H9 (cell line): ENCODE measurements around the gene PRICKLE3. TPM values are rescaled to one million over a fixed set of nuclear protein-coding genes. Genes with fewer than 3 reads are reported as not detected.

Experiments
- DNase-seq: peaks from one replicate; pipeline ENCODE4 v3.0.0-alpha.2; 2017
- H2AFZ ChIP-seq: one replicate; pipeline ENCODE4 v1.6.1; 2013; ENCODE audit warnings: mild to moderate bottlenecking, low read length, control low read depth, moderate library complexity
- H2AK5ac ChIP-seq: 2 replicates; pipeline ENCODE4 v1.6.1; 2013; ENCODE audit warnings: low read length, control low read depth, mixed read lengths; ENCODE audit not compliant: insufficient read length
- H2BK120ac ChIP-seq: one replicate; pipeline ENCODE4 v1.6.1; 2013; ENCODE audit warnings: low read depth, mild to moderate bottlenecking, low read length, control low read depth, inconsistent platforms; ENCODE audit not compliant: poor library complexity, severe bottlenecking
- H2BK12ac ChIP-seq: 2 replicates; pipeline ENCODE4 v1.6.1; 2013; ENCODE audit warnings: low read length, control low read depth, mixed read lengths, low read depth; ENCODE audit not compliant: insufficient read length
- H2BK15ac ChIP-seq: 2 replicates; pipeline ENCODE4 v1.6.1; 2013; ENCODE audit warnings: low read depth, low read length, control low read depth
- H2BK20ac ChIP-seq: one replicate; pipeline ENCODE4 v1.6.1; 2013; ENCODE audit warnings: low read depth, mild to moderate bottlenecking, low read length, control low read depth, inconsistent platforms; ENCODE audit not compliant: poor library complexity, severe bottlenecking
- H2BK5ac ChIP-seq: 2 replicates; pipeline ENCODE4 v1.6.1; 2013; ENCODE audit warnings: low read length, control low read depth, mixed read lengths; ENCODE audit not compliant: insufficient read length
- H3K14ac ChIP-seq: 2 replicates; pipeline ENCODE4 v1.6.1; 2013; ENCODE audit warnings: low read length, control low read depth; ENCODE audit not compliant: insufficient read depth
- H3K18ac ChIP-seq: 2 replicates; pipeline ENCODE4 v1.6.1; 2013; ENCODE audit warnings: low read depth, mild to moderate bottlenecking, mixed read lengths, low read length, control low read depth; ENCODE audit not compliant: insufficient read length
- H3K23ac ChIP-seq: 2 replicates; pipeline ENCODE4 v1.6.1; 2013; ENCODE audit warnings: low read length, control low read depth, mixed read lengths, low read depth; ENCODE audit not compliant: insufficient read length
- H3K23me2 ChIP-seq: 2 replicates; pipeline ENCODE4 v1.6.1; 2013; ENCODE audit warnings: low read depth, mild to moderate bottlenecking, mixed read lengths, low read length, control low read depth; ENCODE audit not compliant: insufficient read length, poor library complexity, severe bottlenecking
- H3K27ac ChIP-seq: 2 replicates; pipeline ENCODE4 v1.5.1; 2013; ENCODE audit warnings: low read length, control low read depth, mixed read lengths, low read depth; ENCODE audit not compliant: insufficient read length
- H3K27me3 ChIP-seq: 2 replicates; pipeline ENCODE4 v1.6.1; 2013; ENCODE audit warnings: low read length, control low read depth, inconsistent platforms; ENCODE audit not compliant: insufficient read depth
- H3K4ac ChIP-seq: 2 replicates; pipeline ENCODE4 v1.6.1; 2013; ENCODE audit warnings: low read depth, mild to moderate bottlenecking, control low read depth, inconsistent platforms, low read length, moderate library complexity
- H3K4me1 ChIP-seq: 2 replicates; pipeline ENCODE4 v1.6.1; 2013; ENCODE audit warnings: low read length, control low read depth, inconsistent platforms; ENCODE audit not compliant: insufficient read depth
- H3K4me2 ChIP-seq: 2 replicates; pipeline ENCODE4 v1.6.1; 2013; ENCODE audit warnings: low read length, control low read depth, mixed read lengths; ENCODE audit not compliant: insufficient read length, insufficient read depth
- H3K56ac ChIP-seq: 2 replicates; pipeline ENCODE4 v1.6.1; 2013; ENCODE audit warnings: low read depth, mild to moderate bottlenecking, mixed read lengths, low read length, control low read depth; ENCODE audit not compliant: insufficient read length
- H3K79me1 ChIP-seq: 2 replicates; pipeline ENCODE4 v1.6.1; 2013; ENCODE audit warnings: low read depth, mild to moderate bottlenecking, moderate library complexity, low read length, control low read depth, inconsistent platforms; ENCODE audit not compliant: insufficient read depth, poor library complexity, severe bottlenecking
- H3K79me2 ChIP-seq: 2 replicates; pipeline ENCODE4 v1.6.1; 2013; ENCODE audit warnings: low read length, control low read depth, inconsistent platforms; ENCODE audit not compliant: insufficient read depth
- H3K9ac ChIP-seq: 2 replicates; pipeline ENCODE4 v1.6.1; 2013; ENCODE audit warnings: low read length, control low read depth, mixed read lengths; ENCODE audit not compliant: insufficient read length; ENCODE audit errors: extremely low read depth
- H3K9me3 ChIP-seq: one replicate; pipeline ENCODE4 v1.6.1; 2013; ENCODE audit warnings: low read depth, low read length, inconsistent platforms; ENCODE audit not compliant: control insufficient read depth
- H3T11ph ChIP-seq: one replicate; pipeline ENCODE4 v1.6.1; 2013; ENCODE audit warnings: mild to moderate bottlenecking, low read length, control low read depth, inconsistent platforms
- H4K20me1 ChIP-seq: one replicate; pipeline ENCODE4 v1.6.1; 2013; ENCODE audit not compliant: control insufficient read depth, insufficient read length, insufficient read depth
- H4K5ac ChIP-seq: 2 replicates; pipeline ENCODE4 v1.6.1; 2013; ENCODE audit warnings: low read depth, mild to moderate bottlenecking, mixed read lengths, low read length, control low read depth; ENCODE audit not compliant: insufficient read length
- H4K8ac ChIP-seq: replicated peaks from 2 replicates; pipeline ENCODE4 v1.6.1; 2013; ENCODE audit warnings: low read length, control low read depth, mixed read lengths, low read depth; ENCODE audit not compliant: insufficient read length
- H4K91ac ChIP-seq: 2 replicates; pipeline ENCODE4 v1.6.1; 2013; ENCODE audit warnings: low read depth, mild to moderate bottlenecking, moderate library complexity, mixed read lengths, low read length, control low read depth; ENCODE audit not compliant: insufficient read length
- H3K27ac Mint-ChIP-seq, 3 experiments: 2 replicates in 2 of 3; 3 replicates in 1 of 3; pipeline ENCODE4 v1.8.0; 2020 to 2021; ENCODE audit warnings: mixed read lengths in 3 of 3, mild to moderate bottlenecking in 1 of 3, moderate library complexity in 1 of 3
- H3K27me3 Mint-ChIP-seq: 2 replicates; pipeline ENCODE4 v1.8.0; 2021; ENCODE audit warnings: low read depth, mild to moderate bottlenecking, moderate library complexity, mixed read lengths
- H3K36me3 Mint-ChIP-seq, 3 experiments: 2 replicates in 2 of 3; 3 replicates in 1 of 3; pipeline ENCODE4 v1.8.0; 2020 to 2021; ENCODE audit warnings: low read depth in 3 of 3, mixed read lengths in 3 of 3; ENCODE audit not compliant: insufficient read depth in 1 of 3
- H3K4me1 Mint-ChIP-seq, 2 experiments: 2 replicates each; pipeline ENCODE4 v1.8.0; 2020; ENCODE audit warnings: mixed read lengths in 2 of 2
- H3K4me3 Mint-ChIP-seq, 2 experiments: 2 replicates in 1 of 2; 3 replicates in 1 of 2; pipeline ENCODE4 v1.8.0; 2020 to 2021; ENCODE audit warnings: mild to moderate bottlenecking in 2 of 2, mixed read lengths in 2 of 2, moderate library complexity in 1 of 2
- H3K9me3 Mint-ChIP-seq, 2 experiments: 2 replicates in 1 of 2; 3 replicates in 1 of 2; pipeline ENCODE4 v1.8.0; 2020; ENCODE audit warnings: mild to moderate bottlenecking in 2 of 2, mixed read lengths in 2 of 2, moderate library complexity in 1 of 2
- WGBS: extraction: QIAGEN DNeasy Blood & Tissue Kit; methylation state at CpG from one replicate; pipeline ENCODE4 v1.1.7; 2013; ENCODE audit warnings: missing lambda C conversion rate, low lambda C conversion rate, mixed read lengths; ENCODE audit not compliant: insufficient read length; ENCODE audit errors: extremely low coverage; 5-methylcytosine and 5-hydroxymethylcytosine counted together
- total RNA-seq: library from RNA; stranded (reverse); gene quantifications from 2 replicates; pipeline ENCODE4 v1.2.1, GENCODE V29; 2021
- TF ChIP-seq, protein P1 (sequence below): fragments of 200-600 bp; sonication (generic); conservative IDR thresholded peaks from 3 replicates; pipeline ENCODE4 v1.8.0; 2021; ENCODE audit warnings: antibody characterized with exemption, mild to moderate bottlenecking

The PRICKLE3 gene
- total RNA-seq, 1 experiment from 2014 or later = 9.7 TPM

DNA sequence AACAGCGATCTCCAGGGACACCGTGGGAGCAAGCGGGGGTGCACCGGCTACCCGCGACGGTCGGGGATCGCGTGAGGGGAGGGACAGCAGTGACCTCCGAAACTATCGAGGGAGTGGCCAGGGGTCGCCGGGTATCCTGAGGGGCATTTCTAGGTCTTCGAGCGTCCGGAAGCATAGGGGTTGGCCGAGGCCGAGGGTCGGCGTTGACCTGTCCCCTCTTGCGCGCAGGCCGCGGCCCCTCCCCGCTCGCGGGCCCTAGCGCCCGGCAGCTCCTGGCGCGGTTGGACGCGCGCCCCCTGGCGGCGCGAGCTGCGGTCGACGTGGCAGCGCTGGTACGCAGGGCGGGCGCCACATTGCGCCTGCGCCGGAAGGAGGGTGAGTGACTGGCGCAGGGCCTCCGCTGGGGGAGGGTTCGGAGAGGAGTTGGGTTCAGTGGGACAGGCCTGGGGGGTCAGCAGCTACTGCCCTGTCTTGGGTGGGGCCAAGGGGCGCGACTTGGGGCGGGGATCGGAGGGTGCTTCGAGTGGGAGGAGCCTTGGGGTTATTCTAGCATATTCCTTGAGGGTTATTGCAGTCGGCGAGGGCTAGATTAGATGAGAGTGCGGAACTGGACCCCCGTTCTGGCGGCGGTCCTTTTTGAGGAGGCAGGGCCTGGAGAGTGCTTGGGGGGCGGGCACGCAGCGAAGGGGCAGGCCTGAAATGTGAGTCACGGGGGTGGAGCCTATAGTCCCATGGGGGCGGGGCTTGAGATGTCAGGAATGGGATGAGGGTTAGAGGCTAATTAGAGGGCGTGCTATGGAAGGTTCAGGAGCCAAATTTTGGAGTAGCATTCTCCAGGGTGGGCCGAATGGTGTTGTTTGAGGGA, 22.4 kb downstream of the PRICKLE3 start:
- Histone ChIP-seq H3K9ac (no peak overlapping the region), H2BK20ac (no peak overlapping the region), H3K23ac (no peak overlapping the region), H2BK120ac (no peak overlapping the region), H2BK5ac (no peak overlapping the region), H4K5ac (no peak overlapping the region), H2AK5ac (no peak overlapping the region), H3K9me3 (peaks cover 17% of the 10 kb centered on the region), H3T11ph (no peak overlapping the region), H3K27ac (no peak overlapping the region), H4K91ac (no peak overlapping the region), H3K23me2 (peaks cover 14% of the 10 kb centered on the region), H3K79me1 (no peaks in the 10 kb centered on the region), H3K27me3 (no peaks in the 10 kb centered on the region; the same call in 1 of the 2 replicates), H3K79me2 (no peaks in the 10 kb centered on the region), H2AFZ (no peak overlapping the region), H4K20me1 (no peaks in the 10 kb centered on the region), H2BK12ac (no peak overlapping the region), H3K56ac (no peak overlapping the region), H3K4me2 (peak overlapping the region; percentile 28), H3K14ac (no peak overlapping the region), H4K8ac (no peak overlapping the region), H3K4me1 (no peaks in the 10 kb centered on the region), H2BK15ac (no peak overlapping the region), H3K4ac (no peak overlapping the region), H3K18ac (no peak overlapping the region)
- H3K4me1 Mint-ChIP-seq = peaks cover 9 to 25% of the 10 kb centered on the region in 2 experiments
- H3K36me3 Mint-ChIP-seq = peaks cover 0 to 8% (median 5%) of the 10 kb centered on the region in 3 experiments; a peak in 3 of 7 replicates
- peak overlapping the region; percentile 91 to 96 (median 91) for H3K27ac Mint-ChIP-seq
- peak; percentile 89 for DNase-seq
- peaks cover 29% of the 10 kb centered on the region for H3K27me3 Mint-ChIP-seq
- no CpG with 5 or more reads among the region's 69 CpGs for WGBS
- TF ChIP-seq, protein P1, sequence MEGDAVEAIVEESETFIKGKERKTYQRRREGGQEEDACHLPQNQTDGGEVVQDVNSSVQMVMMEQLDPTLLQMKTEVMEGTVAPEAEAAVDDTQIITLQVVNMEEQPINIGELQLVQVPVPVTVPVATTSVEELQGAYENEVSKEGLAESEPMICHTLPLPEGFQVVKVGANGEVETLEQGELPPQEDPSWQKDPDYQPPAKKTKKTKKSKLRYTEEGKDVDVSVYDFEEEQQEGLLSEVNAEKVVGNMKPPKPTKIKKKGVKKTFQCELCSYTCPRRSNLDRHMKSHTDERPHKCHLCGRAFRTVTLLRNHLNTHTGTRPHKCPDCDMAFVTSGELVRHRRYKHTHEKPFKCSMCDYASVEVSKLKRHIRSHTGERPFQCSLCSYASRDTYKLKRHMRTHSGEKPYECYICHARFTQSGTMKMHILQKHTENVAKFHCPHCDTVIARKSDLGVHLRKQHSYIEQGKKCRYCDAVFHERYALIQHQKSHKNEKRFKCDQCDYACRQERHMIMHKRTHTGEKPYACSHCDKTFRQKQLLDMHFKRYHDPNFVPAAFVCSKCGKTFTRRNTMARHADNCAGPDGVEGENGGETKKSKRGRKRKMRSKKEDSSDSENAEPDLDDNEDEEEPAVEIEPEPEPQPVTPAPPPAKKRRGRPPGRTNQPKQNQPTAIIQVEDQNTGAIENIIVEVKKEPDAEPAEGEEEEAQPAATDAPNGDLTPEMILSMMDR = peak; percentile 70
- peak overlapping the region; percentile 72 to 84 for H3K4me3 Mint-ChIP-seq
- H3K9me3 Mint-ChIP-seq = peaks cover 58 to 61% of the 10 kb centered on the region in 2 experiments
